Measurements from ENCODE around the gene ALOX12B.

DNA sequence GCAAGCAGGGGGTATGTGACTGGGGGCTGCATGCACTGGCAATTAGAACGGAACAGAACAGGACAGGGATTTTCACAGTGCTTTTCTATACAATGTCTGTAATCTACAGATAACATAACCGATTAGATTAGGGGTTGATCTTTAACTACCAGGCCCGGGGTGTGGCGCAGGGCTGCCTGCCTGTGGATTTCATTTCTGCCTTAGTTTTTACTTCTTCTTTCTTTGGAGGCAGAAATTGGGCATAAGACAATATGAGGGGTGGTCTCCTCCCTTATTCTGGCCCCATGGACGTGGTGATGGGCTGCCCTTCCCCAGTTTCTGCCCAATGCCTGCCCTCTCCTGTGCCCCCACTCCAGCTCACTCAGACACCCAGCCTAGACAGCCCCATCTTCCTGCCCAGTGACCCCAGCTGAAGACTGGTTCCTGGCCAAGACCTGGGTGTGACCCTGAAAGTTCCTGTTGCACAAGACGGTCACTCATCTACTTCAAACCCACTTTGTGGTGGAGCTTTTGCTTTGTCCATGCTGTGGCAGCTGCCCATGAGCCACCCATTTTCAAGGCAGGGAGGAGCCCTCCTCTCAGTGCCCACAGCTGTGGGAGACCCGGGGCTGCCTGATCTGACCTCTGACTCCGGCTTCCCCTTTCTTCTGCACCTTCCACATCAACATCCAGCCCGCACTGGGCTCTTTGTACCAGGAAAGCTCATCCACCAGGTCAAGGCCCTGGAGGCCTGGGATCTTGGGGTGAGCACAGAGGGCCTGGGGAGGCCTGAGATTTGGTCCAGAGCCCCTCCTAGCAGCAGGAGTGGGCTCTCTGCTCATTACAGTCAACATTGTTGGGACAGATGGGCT is 18.6 kb downstream of the ALOX12B start:
- no peak for TF ChIP-seq TEAD4 (IDR thresholded peaks at IDR 0.05; ENCODE audit: borderline replicate concordance, insufficient read depth)
- TF ChIP-seq, protein P1, sequence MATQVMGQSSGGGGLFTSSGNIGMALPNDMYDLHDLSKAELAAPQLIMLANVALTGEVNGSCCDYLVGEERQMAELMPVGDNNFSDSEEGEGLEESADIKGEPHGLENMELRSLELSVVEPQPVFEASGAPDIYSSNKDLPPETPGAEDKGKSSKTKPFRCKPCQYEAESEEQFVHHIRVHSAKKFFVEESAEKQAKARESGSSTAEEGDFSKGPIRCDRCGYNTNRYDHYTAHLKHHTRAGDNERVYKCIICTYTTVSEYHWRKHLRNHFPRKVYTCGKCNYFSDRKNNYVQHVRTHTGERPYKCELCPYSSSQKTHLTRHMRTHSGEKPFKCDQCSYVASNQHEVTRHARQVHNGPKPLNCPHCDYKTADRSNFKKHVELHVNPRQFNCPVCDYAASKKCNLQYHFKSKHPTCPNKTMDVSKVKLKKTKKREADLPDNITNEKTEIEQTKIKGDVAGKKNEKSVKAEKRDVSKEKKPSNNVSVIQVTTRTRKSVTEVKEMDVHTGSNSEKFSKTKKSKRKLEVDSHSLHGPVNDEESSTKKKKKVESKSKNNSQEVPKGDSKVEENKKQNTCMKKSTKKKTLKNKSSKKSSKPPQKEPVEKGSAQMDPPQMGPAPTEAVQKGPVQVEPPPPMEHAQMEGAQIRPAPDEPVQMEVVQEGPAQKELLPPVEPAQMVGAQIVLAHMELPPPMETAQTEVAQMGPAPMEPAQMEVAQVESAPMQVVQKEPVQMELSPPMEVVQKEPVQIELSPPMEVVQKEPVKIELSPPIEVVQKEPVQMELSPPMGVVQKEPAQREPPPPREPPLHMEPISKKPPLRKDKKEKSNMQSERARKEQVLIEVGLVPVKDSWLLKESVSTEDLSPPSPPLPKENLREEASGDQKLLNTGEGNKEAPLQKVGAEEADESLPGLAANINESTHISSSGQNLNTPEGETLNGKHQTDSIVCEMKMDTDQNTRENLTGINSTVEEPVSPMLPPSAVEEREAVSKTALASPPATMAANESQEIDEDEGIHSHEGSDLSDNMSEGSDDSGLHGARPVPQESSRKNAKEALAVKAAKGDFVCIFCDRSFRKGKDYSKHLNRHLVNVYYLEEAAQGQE (IDR thresholded peaks at IDR 0.05; ENCODE audit: low read depth, low read length), result no peak
